ENCODE data around the gene EXOG. TPM values are rescaled to one million over a fixed set of nuclear protein-coding genes. Genes with fewer than 3 reads are reported as not detected.

The EXOG gene
- total and polyA plus RNA-seq, 2 of the 13 experiments (the other 11 are each of a cell fraction or from before 2014, with no cell fraction given) = 5.5 to 9.5 TPM

GRCh38 chr3:38558864-38559263, 62.7 kb downstream of the EXOG start:
- in situ Hi-C loops (cut with HindIII; ENCODE audit: extremely low pct_ligation_motif_present, low pct_unique_long_range_greater_than_20kb) = no loop called here
- 0% methylated on average over 1 of the region's 1 CpG for WGBS (ENCODE audit: low lambda C conversion rate)
- no peak for ATAC-seq
- Histone ChIP-seq H3K27me3 (ENCODE audit: control insufficient read depth in 1 of 2, insufficient read depth in 2 of 2, low read length in 2 of 2) (peaks cover 1 to 9% of the 10 kb centered on the region in 2 experiments; a peak in 1 of 5 replicates), H2AFZ (ENCODE audit: low read length) (no peak overlapping the region), H3K27ac (ENCODE audit: extremely low read length, insufficient read depth, low read length) (no peak overlapping the region), H3K4me3 (replicated peaks in 1 of 3; ENCODE audit: insufficient read depth in 1 of 3, low read depth in 2 of 3, low read length in 3 of 3) (no peak overlapping the region), H3K79me2 (ENCODE audit: insufficient read depth, low read length) (no peaks in the 10 kb centered on the region), H4K20me1 (ENCODE audit: insufficient read depth, low read length) (peaks cover 2% of the 10 kb centered on the region; the same call in 1 of the 2 replicates), H3K36me3 (replicated peaks in 1 of 2; ENCODE audit: control insufficient read depth in 1 of 2, insufficient read depth in 2 of 2, low read length in 2 of 2) (no peaks in the 10 kb centered on the region), H3K9me3 (ENCODE audit: low read length) (no peaks in the 10 kb centered on the region), H3K4me1 (ENCODE audit: insufficient read depth, low read length) (no peaks in the 10 kb centered on the region), H3K4me2 (ENCODE audit: low read depth, low read length) (no peak overlapping the region), H3K9ac (ENCODE audit: insufficient read depth, low read depth, low read length) (no peak overlapping the region)
- no peak for TF ChIP-seq TARDBP (CRISPR knock-in tag; IDR thresholded peaks at IDR 0.05)
- intact Hi-C loops (cut with micrococcal nuclease; ENCODE audit: unreplicated experiment) = no loop called here
- BruUV-seq (replicated peaks) = no TSS peak
- CTCF ChIA-PET (ENCODE audit: low intra/inter-chr PET ratio, low total read pairs) = no interaction called here
- no peak for DNase-seq (ENCODE audit: low spot score)
- FAIRE-seq = no peak
- POLR2A ChIA-PET = no interaction called here

GRCh38 chr3:38560284-38560683, 64.1 kb downstream of the EXOG start:
- FAIRE-seq = no peak
- CTCF ChIA-PET (ENCODE audit: low intra/inter-chr PET ratio, low total read pairs) = no interaction called here
- WGBS (ENCODE audit: low lambda C conversion rate) = 50% methylated on average over 2 of the region's 6 CpGs

More at GRCh38 chr3:38560284-38560683, 64.1 kb downstream of the EXOG start:
- Histone ChIP-seq H3K79me2 (ENCODE audit: insufficient read depth, low read length) (no peaks in the 10 kb centered on the region), H2AFZ (ENCODE audit: low read length) (no peak overlapping the region), H3K36me3 (replicated peaks in 1 of 2; ENCODE audit: control insufficient read depth in 1 of 2, insufficient read depth in 2 of 2, low read length in 2 of 2) (no peaks in the 10 kb centered on the region), H3K27me3 (ENCODE audit: control insufficient read depth in 1 of 2, insufficient read depth in 2 of 2, low read length in 2 of 2) (peaks cover 1 to 19% of the 10 kb centered on the region in 2 experiments; a peak in 1 of 5 replicates), H3K4me3 (replicated peaks in 1 of 3; ENCODE audit: insufficient read depth in 1 of 3, low read depth in 2 of 3, low read length in 3 of 3) (no peak overlapping the region), H3K4me2 (ENCODE audit: low read depth, low read length) (no peak overlapping the region), H3K27ac (ENCODE audit: extremely low read length, insufficient read depth, low read length) (no peak overlapping the region), H4K20me1 (ENCODE audit: insufficient read depth, low read length) (peaks cover 2% of the 10 kb centered on the region; the same call in 1 of the 2 replicates), H3K9me3 (ENCODE audit: low read length) (no peaks in the 10 kb centered on the region), H3K4me1 (ENCODE audit: insufficient read depth, low read length) (no peaks in the 10 kb centered on the region), H3K9ac (ENCODE audit: insufficient read depth, low read depth, low read length) (no peak overlapping the region)
- no peak for DNase-seq (ENCODE audit: low spot score)
- no peak for TF ChIP-seq GRHL1 (CRISPR knock-in tag; conservative IDR thresholded peaks at IDR 0.05)
- no TSS peak for BruUV-seq (replicated peaks)
- in situ Hi-C loops (cut with HindIII; ENCODE audit: extremely low pct_ligation_motif_present, low pct_unique_long_range_greater_than_20kb) (no loop called here), intact Hi-C loops (cut with micrococcal nuclease; ENCODE audit: unreplicated experiment) (no loop called here)
- ATAC-seq = peak; percentile 68
- POLR2A ChIA-PET = no interaction called here
